Mucosa of stomach (tissue), 1 donor: ENCODE measurements around the gene DEDD.

Experiments used
- H3K27me3 ChIP-seq: one replicate; pipeline ENCODE4 v1.7.0; 2013; ENCODE audit warnings: mild to moderate bottlenecking, low read length; ENCODE audit not compliant: control insufficient read depth, insufficient read depth
- H3K36me3 ChIP-seq: one replicate; pipeline ENCODE4 v1.7.0; 2013; ENCODE audit warnings: low read length; ENCODE audit not compliant: control insufficient read depth, insufficient read depth
- H3K4me1 ChIP-seq: one replicate; pipeline ENCODE4 v1.7.0; 2013; ENCODE audit warnings: mild to moderate bottlenecking, low read length; ENCODE audit not compliant: control insufficient read depth, insufficient read depth
- H3K4me3 ChIP-seq: one replicate; pipeline ENCODE4 v1.7.0; 2013; ENCODE audit warnings: low read length
- H3K9ac ChIP-seq: one replicate; pipeline ENCODE4 v1.7.0; 2013; ENCODE audit warnings: mild to moderate bottlenecking, low read length, moderate library complexity
- H3K9me3 ChIP-seq: one replicate; pipeline ENCODE4 v1.7.0; 2013; ENCODE audit warnings: mild to moderate bottlenecking, low read length, moderate library complexity; ENCODE audit not compliant: control insufficient read depth
- donor health status: Pancreatic carcinoma.

DEDD gene

GRCh38 chr1:161172349-161172748, 39.9 kb upstream of the DEDD start:
- H3K9me3 ChIP-seq, result no peaks in the 10 kb centered on the region
- H3K36me3 ChIP-seq, result peaks cover 11% of the 10 kb centered on the region
- H3K27me3 ChIP-seq, result no peaks in the 10 kb centered on the region
- H3K4me3 ChIP-seq, result no peak overlapping the region
- H3K4me1 ChIP-seq, result peaks cover 7% of the 10 kb centered on the region
- no peak overlapping the region for H3K9ac ChIP-seq

GRCh38 chr1:161171696-161172095, 39.2 kb upstream of the DEDD start:
- Histone ChIP-seq H3K27me3 (no peaks in the 10 kb centered on the region), H3K9ac (no peak overlapping the region), H3K4me3 (no peak overlapping the region), H3K36me3 (peaks cover 11% of the 10 kb centered on the region), H3K4me1 (peaks cover 13% of the 10 kb centered on the region), H3K9me3 (no peaks in the 10 kb centered on the region)

DNA sequence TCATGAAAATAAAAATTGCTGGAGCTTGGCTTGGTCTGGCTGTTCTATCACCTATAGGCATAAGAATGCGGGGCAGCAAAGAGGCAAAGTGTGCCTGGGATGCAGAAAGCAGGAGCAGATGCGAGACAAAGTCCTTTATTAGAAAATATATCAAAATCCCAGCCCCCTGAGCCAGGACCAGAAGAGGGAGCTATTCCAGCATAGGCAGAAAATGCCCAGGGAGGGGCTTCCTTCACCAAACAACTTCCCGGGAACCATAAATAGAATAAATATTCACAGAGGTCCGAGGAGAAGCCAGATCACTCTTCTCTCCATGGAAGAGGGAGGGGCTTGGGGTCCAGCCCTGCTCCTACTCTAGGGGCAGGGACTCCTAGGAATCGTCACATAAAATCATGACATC, 38.7 kb upstream of the DEDD start:
- Histone ChIP-seq H3K9ac (no peak overlapping the region), H3K36me3 (peaks cover 11% of the 10 kb centered on the region)

GRCh38 chr1:161168906-161169305, 36.4 kb upstream of the DEDD start:
- Histone ChIP-seq H3K4me3 (no peak overlapping the region), H3K9me3 (no peaks in the 10 kb centered on the region), H3K27me3 (no peaks in the 10 kb centered on the region), H3K4me1 (peaks cover 17% of the 10 kb centered on the region), H3K9ac (no peak overlapping the region), H3K36me3 (peaks cover 11% of the 10 kb centered on the region)

More for the DNA sequence above, 38.7 kb upstream of the DEDD start:
- Histone ChIP-seq H3K4me3 (no peak overlapping the region), H3K27me3 (no peaks in the 10 kb centered on the region), H3K4me1 (peaks cover 9% of the 10 kb centered on the region), H3K9me3 (no peaks in the 10 kb centered on the region)

DNA sequence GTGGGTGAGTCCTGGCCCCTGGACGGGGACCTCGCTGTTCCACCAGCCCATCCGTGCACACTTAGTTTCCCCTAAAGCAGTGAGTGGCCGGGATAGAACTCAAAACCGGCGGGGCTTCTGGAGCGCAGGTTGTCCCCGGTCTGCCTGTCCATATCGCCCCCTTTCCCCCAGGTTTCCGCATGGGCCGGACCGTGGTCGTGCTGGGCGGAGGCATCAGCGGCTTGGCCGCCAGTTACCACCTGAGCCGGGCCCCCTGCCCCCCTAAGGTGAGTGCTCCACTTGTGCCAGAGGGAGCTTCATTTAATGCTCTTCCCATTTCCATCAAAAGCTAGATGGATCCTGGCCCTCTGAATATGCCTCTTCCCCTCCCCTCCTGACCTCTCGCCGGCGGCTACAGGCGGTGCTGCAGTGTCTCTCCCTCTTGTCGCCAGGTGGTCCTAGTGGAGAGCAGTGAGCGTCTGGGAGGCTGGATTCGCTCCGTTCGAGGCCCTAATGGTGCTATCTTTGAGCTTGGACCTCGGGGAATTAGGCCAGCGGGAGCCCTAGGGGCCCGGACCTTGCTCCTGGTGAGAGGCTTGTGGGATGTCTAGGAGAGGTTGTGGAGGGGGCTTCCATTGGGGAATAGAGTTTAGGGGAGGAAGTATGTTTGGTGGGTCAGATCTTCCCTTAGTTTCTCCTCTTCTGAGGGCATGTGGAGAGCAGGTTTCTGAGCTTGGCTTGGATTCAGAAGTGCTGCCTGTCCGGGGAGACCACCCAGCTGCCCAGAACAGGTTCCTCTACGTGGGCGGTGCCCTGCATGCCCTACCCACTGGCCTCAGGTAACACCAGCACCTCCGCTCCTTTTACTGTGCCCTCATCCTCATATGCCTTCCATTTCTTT, 34.4 kb upstream of the DEDD start:
- Histone ChIP-seq H3K4me3 (peak overlapping the region; percentile 42), H3K9me3 (no peaks in the 10 kb centered on the region), H3K4me1 (peaks cover 17% of the 10 kb centered on the region), H3K36me3 (peaks cover 7% of the 10 kb centered on the region), H3K9ac (peak overlapping the region; percentile 73), H3K27me3 (no peaks in the 10 kb centered on the region)

GRCh38 chr1:161165742-161166668, 33.5 kb upstream of the DEDD start, which contains the start of gene PPOX:
PPOX (plus strand) TSS chr1:161166426; CDS start chr1:161166848, 422 bp downstream.
- Histone ChIP-seq H3K4me3 (peak within 1 kb of the TSS; percentile 43), H3K4me1 (peaks cover 20% of the 10 kb centered on the region), H3K9me3 (no peaks in the 10 kb centered on the region), H3K9ac (peak within 1 kb of the TSS; percentile 81), H3K36me3 (peaks cover 7% of the 10 kb centered on the region), H3K27me3 (no peaks in the 10 kb centered on the region)

DNA sequence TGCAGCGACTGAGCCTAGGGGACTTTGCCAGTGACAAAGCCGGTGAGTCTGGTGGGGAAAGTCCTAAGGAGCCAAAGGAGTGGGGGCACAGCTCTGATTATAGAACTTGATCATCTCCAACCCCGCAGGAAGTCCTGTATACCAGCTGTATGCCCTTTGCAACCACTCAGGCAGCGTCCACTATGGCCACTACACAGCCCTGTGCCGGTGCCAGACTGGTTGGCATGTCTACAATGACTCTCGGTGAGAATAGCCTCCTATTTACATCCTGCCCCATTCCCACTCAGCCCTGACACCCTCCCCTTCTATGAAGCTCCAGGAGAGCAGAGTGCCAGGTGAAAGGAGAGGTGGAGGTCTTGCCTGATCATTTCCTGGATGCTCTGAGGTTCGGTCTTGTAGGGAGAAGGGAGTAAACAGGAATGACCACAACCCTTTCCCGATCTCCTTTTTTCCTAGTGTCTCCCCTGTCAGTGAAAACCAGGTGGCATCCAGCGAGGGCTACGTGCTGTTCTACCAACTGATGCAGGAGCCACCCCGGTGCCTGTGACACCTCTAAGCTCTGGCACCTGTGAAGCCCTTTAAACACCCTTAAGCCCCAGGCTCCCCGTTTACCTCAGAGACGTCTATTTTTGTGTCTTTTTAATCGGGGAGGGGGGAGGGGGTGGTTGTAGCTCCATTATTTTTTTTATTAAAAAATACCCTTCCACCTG, 32.6 kb upstream of the DEDD start:
- Histone ChIP-seq H3K27me3 (no peaks in the 10 kb centered on the region), H3K36me3 (no peaks in the 10 kb centered on the region), H3K4me1 (peaks cover 30% of the 10 kb centered on the region), H3K4me3 (peak overlapping the region; percentile 43), H3K9ac (peak overlapping the region; percentile 81), H3K9me3 (no peaks in the 10 kb centered on the region)

GRCh38 chr1:161163793-161164192, 31.3 kb upstream of the DEDD start:
- Histone ChIP-seq H3K4me1 (peaks cover 38% of the 10 kb centered on the region), H3K9me3 (no peaks in the 10 kb centered on the region), H3K36me3 (no peaks in the 10 kb centered on the region), H3K27me3 (no peaks in the 10 kb centered on the region), H3K9ac (no peak overlapping the region), H3K4me3 (no peak overlapping the region)

GRCh38 chr1:161162806-161163205, 30.3 kb upstream of the DEDD start:
- no peaks in the 10 kb centered on the region for H3K9me3 ChIP-seq
- no peaks in the 10 kb centered on the region for H3K36me3 ChIP-seq
- H3K4me3 ChIP-seq, result no peak overlapping the region
- H3K4me1 ChIP-seq, result peaks cover 42% of the 10 kb centered on the region
- H3K27me3 ChIP-seq, result no peaks in the 10 kb centered on the region
- no peak overlapping the region for H3K9ac ChIP-seq

GRCh38 chr1:161162052-161162451, 29.6 kb upstream of the DEDD start:
- H3K27me3 ChIP-seq, result no peaks in the 10 kb centered on the region
- H3K4me1 ChIP-seq, result peaks cover 40% of the 10 kb centered on the region
- no peak overlapping the region for H3K4me3 ChIP-seq
- no peaks in the 10 kb centered on the region for H3K9me3 ChIP-seq
- no peak overlapping the region for H3K9ac ChIP-seq
- H3K36me3 ChIP-seq, result peaks cover under 1% of the 10 kb centered on the region

- no peak overlapping the region for H3K9ac ChIP-seq
- no peaks in the 10 kb centered on the region for H3K9me3 ChIP-seq
- H3K4me3 ChIP-seq, result no peak overlapping the region
- H3K27me3 ChIP-seq, result no peaks in the 10 kb centered on the region
- peaks cover 36% of the 10 kb centered on the region for H3K4me1 ChIP-seq
- H3K36me3 ChIP-seq, result peaks cover 4% of the 10 kb centered on the region
These were observed 29.2 kb upstream of the DEDD start for GRCh38 chr1:161161652-161162051.
